GM23338 (cell line): ENCODE data around the gene ODAD4.

Experiments used
- CREB1 ChIP-seq: fragments of 250-450 bp; sonication (Bioruptor Pico); IDR thresholded peaks from 2 replicates; pipeline ENCODE4 v1.5.0; 2020; ENCODE audit warnings: low read depth, mild to moderate bottlenecking, moderate library complexity
- CTCF ChIP-seq, 2 experiments: fragments of 200-600 bp in 1 of 2; sonication (generic) in 1 of 2; conservative IDR thresholded peaks; 2 replicates each; pipeline versions ENCODE4 v1.5.1 to v1.6.1; 2016 to 2017; ENCODE audit warnings: antibody characterized with exemption in 2 of 2, low read depth in 2 of 2, mild to moderate bottlenecking in 2 of 2, moderate library complexity in 1 of 2
- ETS1 ChIP-seq: IDR thresholded peaks from 2 replicates; pipeline ENCODE4 v1.6.1; 2016; ENCODE audit warnings: antibody characterized with exemption
- EZH2 ChIP-seq: fragments of 200-600 bp; sonication (generic); IDR thresholded peaks from one replicate; pipeline ENCODE4 v1.8.0; 2017; ENCODE audit warnings: antibody characterized with exemption, mild to moderate bottlenecking, low read depth; ENCODE audit not compliant: unreplicated experiment
- EZH2phosphoT487 ChIP-seq: fragments of 200-600 bp; sonication (generic); IDR thresholded peaks from one replicate; pipeline ENCODE4 v1.8.1; 2018; ENCODE audit warnings: antibody characterized with exemption; ENCODE audit not compliant: unreplicated experiment
- JUNB ChIP-seq: IDR thresholded peaks from one replicate; pipeline ENCODE4 v1.6.1; 2016; ENCODE audit warnings: antibody characterized with exemption; ENCODE audit not compliant: unreplicated experiment
- POLR2AphosphoS5 ChIP-seq: IDR thresholded peaks from 2 replicates; pipeline ENCODE4 v1.6.1; 2016; ENCODE audit warnings: antibody characterized with exemption, low read depth
- REST ChIP-seq: IDR thresholded peaks from one replicate; pipeline ENCODE4 v1.6.1; 2018; ENCODE audit warnings: antibody characterized with exemption; ENCODE audit not compliant: unreplicated experiment
- ZNF331 ChIP-seq: fragments of 250-450 bp; sonication (Bioruptor Pico); IDR thresholded peaks from 2 replicates; pipeline ENCODE4 v1.5.0; 2020; ENCODE audit warnings: low read depth, mild to moderate bottlenecking, moderate library complexity
- ZNF462 ChIP-seq: fragments of 250-450 bp; sonication (Bioruptor Pico); IDR thresholded peaks from 2 replicates; pipeline ENCODE4 v1.5.0; 2020; ENCODE audit warnings: mild to moderate bottlenecking, moderate library complexity

GRCh38 chr17:41910701-41911391, 19.6 kb upstream of the ODAD4 start:
- TF ChIP-seq CTCF (conservative IDR thresholded peaks at IDR 0.05; ENCODE audit: low read depth in 2 of 2) (no peak), REST (no peak), ZNF462 (no peak), EZH2phosphoT487 (no peak), EZH2 (no peak), CREB1 (no peak), JUNB (no peak), POLR2AphosphoS5 (no peak), ZNF331 (CRISPR knock-in tag) (no peak), ETS1 (no peak)
